Adrenal gland (tissue), 12 donors: ENCODE measurements around the gene TUBB4B. TPM values are rescaled to one million over a fixed set of nuclear protein-coding genes. Genes with fewer than 3 reads are reported as not detected.

Experiments used
- DNase-seq, 7 donors: peaks; one replicate each; pipeline ENCODE4 v3.0.0-alpha.2; 2019 to 2020
- H3K27ac ChIP-seq, 5 donors: fragments of 200-600 bp; sonication (generic) in 4 of 5; 1 replicate in 3 of 5; 2 replicates in 2 of 5; pipeline versions ENCODE4 v1.5.1 to v1.8.0; 2016 to 2020; ENCODE audit warnings: mild to moderate bottlenecking in 1 of 5
- H3K27me3 ChIP-seq: fragments of 200-600 bp; 2 replicates; pipeline ENCODE4 v1.8.0; 2021
- H3K36me3 ChIP-seq, 2 donors: fragments of 200-600 bp; replicated peaks in 1 of 2; 1 replicate in 1 of 2; 2 replicates in 1 of 2; pipeline versions ENCODE4 v1.5.1 to v1.8.0; 2018 to 2022
- H3K4me1 ChIP-seq, 2 donors: fragments of 200-600 bp; replicated peaks in 1 of 2; 1 replicate in 1 of 2; 2 replicates in 1 of 2; pipeline versions ENCODE4 v1.5.1 to v1.8.0; 2018 to 2021
- H3K4me3 ChIP-seq, 4 donors: fragments of 200-600 bp; sonication (generic) in 3 of 4; one replicate each; pipeline ENCODE4 v1.5.1; 2016 to 2018
- H3K9me3 ChIP-seq, 3 donors: fragments of 200-600 bp; sonication (generic) in 1 of 3; replicated peaks in 1 of 3; 1 replicate in 2 of 3; 2 replicates in 1 of 3; pipeline versions ENCODE4 v1.5.1 to v1.8.0; 2016 to 2021
- CTCF ChIP-seq, 6 experiments: fragments of 450-650 bp in 4 of 6; fragments of 200-600 bp in 2 of 6; sonication (generic) in 1 of 6; IDR thresholded peaks; 1 replicate in 5 of 6; 2 replicates in 1 of 6; pipeline versions ENCODE4 v1.5.1 to v1.8.0; 2016 to 2021; ENCODE audit warnings: antibody characterized with exemption in 6 of 6, mild to moderate bottlenecking in 2 of 6, moderate library complexity in 1 of 6
- POLR2A ChIP-seq, 2 donors: fragments of 450-650 bp; IDR thresholded peaks; one replicate each; pipeline ENCODE4 v1.6.1; 2017; ENCODE audit warnings: antibody characterized with exemption in 2 of 2, mild to moderate bottlenecking in 2 of 2, moderate library complexity in 1 of 2
- WGBS, 4 donors: extraction: QIAGEN DNeasy Blood & Tissue Kit in 2 of 4; methylation state at CpG; one replicate each; pipeline versions ENCODE4 v1.1.5 to v1.1.7; 2013 to 2017; 5-methylcytosine and 5-hydroxymethylcytosine counted together
- intact Hi-C, 2 donors: fragments of 100-400 bp; cut with DNase I; formaldehyde crosslinking; loops; one replicate each; pipeline versions ENCODE4 v1.14.1 to v1.15.0; 2022 to 2023
- polyA plus RNA-seq, 3 donors: library from polyadenylated mRNA; stranded (reverse); fragments of 200-250 nt in 2 of 3; fragments of 350-450 nt in 1 of 3; fragmentation: Illumina TruSeq in 1 of 3; extraction: RNeasy Lipid Tissue Mini Kit (QIAGEN cat#74804) in 1 of 3; gene quantifications; one replicate each; pipeline ENCODE4 v1.2.3, GENCODE V29; 2013 to 2014
- total RNA-seq, 9 donors: library from RNA; depleted of rRNA in 4 of 9; stranded (reverse); fragments of >200 nt in 4 of 9; fragments of 120-200 nt in 1 of 9; fragmentation: NEBNext Ultra II Directional in 1 of 9; extraction: Animal tissue kit (Norgen Biotek cat#: 25700) in 1 of 9; gene quantifications; one replicate each; pipeline versions ENCODE4 v1.1.0 to v1.2.4, GENCODE V29; 2013 to 2023
- donor health status: healthy with polysubstance abuse.
- donor health status: Bipolar disorder and iron deficiency.
- donor health status: DM: yes; HTN: yes; CAD: no.
- donor health status: DM: no; HTN: no; CAD: no.
- donor health status: DM: no; HTN: no; CAD: no.
- donor health status: DM: yes; HTN: yes; CAD: no.

Gene TUBB4B
- total and polyA plus RNA-seq, 12 donors, result 69.9 to 362 (median 151) TPM

GRCh38 chr9:137278721-137279711 lies 37.9 kb downstream of the TUBB4B start:
- Histone ChIP-seq H3K4me1 (peaks cover 0 to 7% of the 10 kb centered on the region in 2 donors), H3K9me3 (no peaks in the 10 kb centered on the region), H3K36me3 (no peaks in the 10 kb centered on the region), H3K27ac (no peak overlapping the region), H3K4me3 (peak overlapping the region in 1 of 4 donors; percentile 72), H3K27me3 (peaks cover 9% of the 10 kb centered on the region)
- DNase-seq, result no peak
- intact Hi-C loops, result no loop called here
- TF ChIP-seq POLR2A (IDR thresholded peaks at IDR 0.05) (no peak), CTCF (IDR thresholded peaks at IDR 0.05) (no peak)
- 67 to 96% (median 74%) methylated on average over 73 to 139 of the region's 139 CpGs for WGBS, 4 donors

- intact Hi-C loops, result no loop called here
- 81 to 94% (median 85%) methylated on average over 26 to 41 of the region's 41 CpGs for WGBS, 4 donors
- H3K27me3 ChIP-seq, result peaks cover 9% of the 10 kb centered on the region
Observed at GRCh38 chr9:137279741-137280473, 38.8 kb downstream of the TUBB4B start.

GRCh38 chr9:137280474-137281344 lies 39.6 kb downstream of the TUBB4B start:
- TF ChIP-seq POLR2A (IDR thresholded peaks at IDR 0.05) (no peak), CTCF (IDR thresholded peaks at IDR 0.05) (peak in 2 of 6 experiments; percentile 9 to 15)
- peaks cover 9% of the 10 kb centered on the region for H3K27me3 ChIP-seq

More at GRCh38 chr9:137279741-137280473, 38.8 kb downstream of the TUBB4B start:
- Histone ChIP-seq H3K4me3 (no peak overlapping the region), H3K36me3 (no peaks in the 10 kb centered on the region), H3K9me3 (no peaks in the 10 kb centered on the region), H3K27ac (no peak overlapping the region), H3K4me1 (peaks cover 0 to 7% of the 10 kb centered on the region in 2 donors)
- peak in 1 of 7 donors; percentile 17 for DNase-seq
- TF ChIP-seq POLR2A (IDR thresholded peaks at IDR 0.05) (no peak), CTCF (IDR thresholded peaks at IDR 0.05) (no peak)

More at GRCh38 chr9:137280474-137281344, 39.6 kb downstream of the TUBB4B start:
- DNase-seq, result peak in 1 of 7 donors; percentile 16
- Histone ChIP-seq H3K4me1 (peaks cover 0 to 7% of the 10 kb centered on the region in 2 donors), H3K27ac (no peak overlapping the region), H3K36me3 (no peaks in the 10 kb centered on the region), H3K9me3 (no peaks in the 10 kb centered on the region), H3K4me3 (no peak overlapping the region)
- intact Hi-C loops, result no loop called here
- WGBS, 4 donors, result 32 to 52% (median 37%) methylated on average over 34 to 85 of the region's 85 CpGs
